Right forelimb (tissue), 1 donor: ENCODE measurements around the gene PCBD1.

Experiments used
- DNase-seq: peaks from one replicate; pipeline ENCODE4 v3.0.0-alpha.2; 2018

Gene PCBD1

DNA sequence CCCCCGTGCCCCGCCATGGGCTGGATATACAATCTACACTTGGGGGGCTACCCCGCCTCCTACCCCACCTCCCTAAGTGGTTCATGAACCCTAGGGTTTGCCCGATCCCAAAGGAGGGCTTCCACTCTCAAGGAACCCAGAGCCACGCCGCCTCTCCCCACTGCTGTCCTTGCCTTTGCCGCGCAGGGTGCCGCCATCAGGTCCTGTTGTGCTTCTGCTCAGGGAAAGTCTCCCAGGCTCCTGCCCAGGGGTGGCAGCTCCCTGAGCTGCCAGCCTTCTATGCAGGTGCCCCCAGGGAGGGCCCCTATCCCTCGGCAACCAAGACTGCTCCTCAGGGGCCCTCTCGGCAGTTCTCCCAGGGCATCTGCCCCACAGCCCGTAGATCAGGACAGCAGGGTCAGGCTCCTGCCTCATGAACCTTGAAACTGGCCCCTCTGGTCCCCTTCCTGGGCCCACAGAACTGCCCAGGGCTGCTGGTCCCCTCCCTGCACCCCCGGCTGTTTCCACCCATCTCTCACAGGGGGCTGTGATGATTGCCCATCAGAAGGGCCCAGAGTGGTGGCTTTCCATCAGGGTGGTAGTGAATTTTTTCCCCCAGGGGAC is 13.0 kb upstream of the PCBD1 start:
- DNase-seq, result peak; percentile 24

- DNase-seq, result no peak
Observed at GRCh38 chr10:70899096-70899495, 10.7 kb upstream of the PCBD1 start.

DNA sequence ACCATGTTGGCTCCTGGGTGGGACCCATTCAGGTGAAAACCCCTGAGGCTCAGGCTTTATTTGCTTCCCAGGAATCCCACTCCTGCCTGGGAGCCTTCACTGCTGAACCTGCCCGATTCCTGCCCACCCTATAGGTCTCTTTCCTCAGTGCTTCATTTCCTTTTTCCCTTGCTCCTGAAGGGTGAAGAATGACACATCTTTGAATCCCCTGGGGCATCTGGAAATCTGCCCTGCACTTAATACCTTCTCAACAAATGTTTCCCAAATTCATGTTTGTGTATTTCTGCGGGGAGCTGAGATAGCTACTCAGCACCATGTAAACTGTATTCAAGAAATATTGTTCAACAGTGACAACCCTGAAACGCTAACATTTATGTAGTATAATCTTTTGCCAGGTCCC is 10.3 kb upstream of the PCBD1 start:
- DNase-seq, result no peak

GRCh38 chr10:70896551-70896950 is 8.2 kb upstream of the PCBD1 start:
- DNase-seq, result no peak

DNA sequence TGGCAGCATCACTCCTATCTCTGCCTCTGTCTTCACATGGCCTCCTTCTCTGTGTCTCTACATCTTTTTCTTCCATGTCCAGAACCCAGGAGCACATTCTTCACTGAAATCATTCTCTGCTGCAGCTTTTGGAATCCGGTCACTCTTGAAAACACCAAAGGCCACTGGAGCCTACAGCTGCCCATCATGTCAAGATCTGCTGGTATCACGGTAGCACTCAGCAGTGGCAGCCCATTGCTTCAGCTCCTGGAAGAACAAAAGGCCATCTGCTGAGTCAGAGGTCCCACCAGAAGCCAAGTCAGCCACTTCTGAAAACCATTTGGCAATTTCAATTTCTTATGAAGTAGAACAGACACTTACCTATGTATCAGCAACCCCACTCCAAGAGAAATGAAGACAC is 6.1 kb upstream of the PCBD1 start:
- DNase-seq, result no peak

DNA sequence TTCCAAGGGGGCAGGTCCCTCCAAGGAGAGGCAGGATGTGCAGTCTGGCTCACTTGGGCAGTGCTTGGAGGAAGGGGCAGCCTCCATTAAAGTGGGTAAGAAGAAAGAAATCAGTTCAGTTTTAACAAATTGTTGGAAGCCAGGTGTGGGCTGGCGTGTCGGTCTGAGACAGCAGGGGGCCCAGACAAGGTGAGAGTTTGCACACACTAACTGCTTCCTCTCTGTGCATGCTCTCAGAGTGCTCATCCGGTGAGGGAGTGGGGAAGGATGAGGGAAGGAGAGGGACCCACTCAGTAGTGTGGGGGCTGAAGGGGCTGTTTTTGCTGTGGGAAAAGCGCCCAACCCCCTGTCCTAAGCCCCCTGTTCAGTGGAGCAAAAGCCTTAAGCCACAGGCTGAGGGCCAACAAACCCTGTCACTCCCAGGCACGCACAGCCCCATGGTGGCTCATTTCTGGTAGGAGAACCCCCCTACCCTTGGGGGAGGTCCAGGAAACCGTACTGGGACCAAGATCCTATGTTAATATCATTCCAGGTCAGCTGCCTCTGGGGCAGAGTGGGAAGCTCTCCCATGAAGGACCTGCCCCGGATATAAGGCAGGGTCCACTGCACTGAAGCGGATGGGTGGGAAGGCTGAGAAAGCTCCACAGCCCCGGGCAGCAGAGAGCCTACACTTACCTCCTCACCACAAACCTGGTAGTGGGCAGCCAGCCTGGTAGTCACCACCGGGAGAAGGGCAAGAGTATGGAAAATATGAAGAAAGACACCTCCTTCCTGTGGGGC is 5.1 kb upstream of the PCBD1 start:
- no peak for DNase-seq

- DNase-seq, result no peak
Observed at GRCh38 chr10:70892631-70893030, 4.3 kb upstream of the PCBD1 start.

GRCh38 chr10:70891627-70892026 is 3.3 kb upstream of the PCBD1 start:
- DNase-seq, result no peak

DNA sequence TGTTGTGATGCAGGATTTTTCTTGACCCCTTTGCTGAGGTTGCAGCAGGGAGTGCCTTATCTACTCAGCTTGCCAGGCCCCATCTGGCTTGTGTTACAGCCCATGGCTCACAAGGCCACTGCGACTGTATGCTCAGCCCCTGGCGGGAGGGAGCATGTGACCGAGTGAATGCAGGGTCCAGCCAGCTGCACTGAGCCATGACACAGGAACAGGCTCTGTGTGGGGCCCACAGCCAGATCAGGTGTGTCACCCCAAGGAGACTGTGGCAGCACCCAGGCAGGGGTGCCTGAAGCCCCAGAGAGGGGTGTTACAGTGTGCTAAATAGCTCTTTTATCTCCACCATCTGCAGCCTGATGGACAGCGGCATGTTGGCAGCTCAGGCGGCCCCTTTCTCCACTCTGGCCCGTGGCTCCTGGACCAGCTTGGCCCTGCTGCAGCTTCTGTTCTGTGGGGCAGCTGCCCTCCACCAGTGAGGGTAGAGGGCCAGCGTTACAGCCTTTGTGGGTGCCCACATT is 2.6 kb upstream of the PCBD1 start:
- DNase-seq, result no peak

GRCh38 chr10:70889291-70889690 is 926 bp upstream of the PCBD1 start:
- no peak for DNase-seq

- DNase-seq, result no peak
Observed at GRCh38 chr10:70886921-70887665, 1.3 kb downstream of the PCBD1 start.

- no peak for DNase-seq
Observed at GRCh38 chr10:70885931-70886903, 2.1 kb downstream of the PCBD1 start.

- no peak for DNase-seq
Observed at GRCh38 chr10:70885481-70885880, 2.9 kb downstream of the PCBD1 start.

GRCh38 chr10:70884741-70885140 is 3.6 kb downstream of the PCBD1 start:
- no peak for DNase-seq

- DNase-seq, result peak; percentile 78
Observed at GRCh38 chr10:70880077-70880534, 8.3 kb downstream of the PCBD1 start.

DNA sequence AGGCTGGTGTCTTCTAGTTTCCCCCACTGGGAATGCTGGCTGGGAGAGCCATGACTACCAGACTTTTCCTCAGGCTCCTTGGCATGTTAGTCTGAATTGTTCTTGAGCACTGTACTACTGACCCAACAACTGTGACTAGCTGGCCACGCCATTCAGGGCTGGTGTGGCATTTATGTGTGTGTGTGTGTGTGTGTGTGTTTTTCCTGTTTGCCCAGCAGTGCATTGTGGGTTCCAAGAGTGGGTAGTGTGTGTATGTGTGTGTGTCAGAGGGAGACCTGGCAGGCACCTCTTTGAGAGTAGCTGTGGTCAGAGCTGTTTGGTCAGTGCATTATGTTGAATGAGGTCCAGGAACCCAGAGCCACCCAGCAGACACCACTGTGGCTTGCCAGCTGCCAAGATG is 9.2 kb downstream of the PCBD1 start:
- DNase-seq, result no peak

DNA sequence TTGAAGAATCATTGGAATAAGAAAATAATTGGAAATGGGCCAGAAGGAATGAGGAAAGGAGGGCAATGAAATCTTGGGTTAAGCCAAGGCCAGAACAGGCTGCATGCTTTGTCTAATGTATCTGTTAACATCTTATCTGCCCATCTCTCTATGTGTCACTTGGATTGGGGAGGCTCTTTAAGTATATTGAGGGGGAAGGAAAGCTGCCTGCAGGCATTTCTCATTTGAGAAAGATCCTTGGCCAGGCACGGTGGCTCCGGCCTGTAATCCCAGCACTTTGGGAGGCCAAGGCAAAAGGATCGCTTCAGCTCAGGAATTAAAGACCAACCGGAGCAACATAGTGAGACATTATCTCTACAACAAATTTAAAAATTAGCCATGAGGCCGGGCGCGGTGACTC is 14.3 kb downstream of the PCBD1 start:
- no peak for DNase-seq

GRCh38 chr10:70872291-70872690 is 16.1 kb downstream of the PCBD1 start:
- no peak for DNase-seq

GRCh38 chr10:70866424-70866823 is 21.9 kb downstream of the PCBD1 start:
- no peak for DNase-seq

- DNase-seq, result no peak
Observed at GRCh38 chr10:70864935-70865334, 23.4 kb downstream of the PCBD1 start.

- no peak for DNase-seq
Observed at GRCh38 chr10:70863470-70864160, 24.8 kb downstream of the PCBD1 start.
